Raji (cell line): ENCODE data around the gene CDH19.

ENCODE experiments used
- POLR2A ChIP-seq: IDR thresholded peaks from 2 replicates; pipeline ENCODE4 v1.6.1; 2011; ENCODE audit warnings: low read depth, low read length, control low read depth; ENCODE audit not compliant: insufficient read depth

CDH19 gene

GRCh38 chr18:66603941-66604627 lies at the start of gene CDH19:
Gene CDH19 (minus strand): TSS chr18:66604090. CDS start chr18:66572204, 31,886 bp downstream.
- TF ChIP-seq POLR2A, result no peak

GRCh38 chr18:66647671-66648070 lies 43.8 kb upstream of the CDH19 start:
- TF ChIP-seq POLR2A, result no peak

GRCh38 chr18:66646609-66647008 lies 42.7 kb upstream of the CDH19 start:
- no peak for TF ChIP-seq POLR2A

GRCh38 chr18:66645983-66646382 lies 42.1 kb upstream of the CDH19 start:
- no peak for TF ChIP-seq POLR2A

GRCh38 chr18:66641056-66641455 lies 37.2 kb upstream of the CDH19 start:
- TF ChIP-seq POLR2A, result no peak

- no peak for TF ChIP-seq POLR2A
Measured at GRCh38 chr18:66640431-66640830, 36.5 kb upstream of the CDH19 start.

GRCh38 chr18:66638856-66639629 lies 35.2 kb upstream of the CDH19 start:
- no peak for TF ChIP-seq POLR2A

- TF ChIP-seq POLR2A, result no peak
Measured at GRCh38 chr18:66635342-66635741, 31.5 kb upstream of the CDH19 start.

- no peak for TF ChIP-seq POLR2A
Measured at GRCh38 chr18:66632756-66633155, 28.9 kb upstream of the CDH19 start.

GRCh38 chr18:66630831-66631230 lies 26.9 kb upstream of the CDH19 start:
- TF ChIP-seq POLR2A, result no peak

GRCh38 chr18:66623821-66624220 lies 19.9 kb upstream of the CDH19 start:
- TF ChIP-seq POLR2A, result no peak

GRCh38 chr18:66621816-66622576 lies 18.1 kb upstream of the CDH19 start:
- no peak for TF ChIP-seq POLR2A

- no peak for TF ChIP-seq POLR2A
Measured at GRCh38 chr18:66616523-66616983, 12.7 kb upstream of the CDH19 start.

- no peak for TF ChIP-seq POLR2A
Measured at GRCh38 chr18:66615176-66615575, 11.3 kb upstream of the CDH19 start.

GRCh38 chr18:66607632-66608031 lies 3.7 kb upstream of the CDH19 start:
- no peak for TF ChIP-seq POLR2A

- no peak for TF ChIP-seq POLR2A
Measured at GRCh38 chr18:66601649-66602048, 2.2 kb downstream of the CDH19 start.

- no peak for TF ChIP-seq POLR2A
Measured at GRCh38 chr18:66599190-66599589, 4.7 kb downstream of the CDH19 start.
